Muscle of arm (tissue), 12 donors: ENCODE data around the gene CASR. TPM values are rescaled to one million over a fixed set of nuclear protein-coding genes. Genes with fewer than 3 reads are reported as not detected.

Source experiments
- DNase-seq: peaks from one replicate; pipeline ENCODE4 v3.0.0-alpha.2; 2013
- polyA plus RNA-seq, 12 donors: library from polyadenylated mRNA; unstranded; fragments of 120-200 nt; gene quantifications; one replicate each; pipeline ENCODE4 v1.2.1, GENCODE V29; 2013; ENCODE audit not compliant: insufficient read length in 12 of 12

Gene CASR
- polyA plus RNA-seq, 12 donors: 0.01 to 0.29 (median 0.04) TPM; not detected in 7

DNA sequence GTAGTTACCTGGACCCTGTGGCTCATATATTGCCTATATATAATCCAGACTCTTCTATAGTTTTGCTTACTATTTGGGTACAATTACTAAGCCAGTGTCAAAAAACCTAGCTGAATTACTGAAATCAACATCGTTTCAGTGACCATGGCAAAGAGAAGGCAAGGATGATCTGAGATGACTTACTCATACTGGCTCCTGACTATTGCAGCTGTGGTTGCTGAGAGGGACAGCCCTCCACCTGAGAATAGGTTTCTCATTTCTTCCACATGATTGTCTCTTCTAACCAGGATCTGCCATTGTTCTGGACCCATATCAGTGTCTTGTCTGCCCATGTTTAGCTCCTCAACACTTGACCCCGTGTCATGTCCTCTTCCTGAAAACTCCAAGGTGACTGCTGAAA, 30.2 kb downstream of the CASR start:
- no peak for DNase-seq

DNA sequence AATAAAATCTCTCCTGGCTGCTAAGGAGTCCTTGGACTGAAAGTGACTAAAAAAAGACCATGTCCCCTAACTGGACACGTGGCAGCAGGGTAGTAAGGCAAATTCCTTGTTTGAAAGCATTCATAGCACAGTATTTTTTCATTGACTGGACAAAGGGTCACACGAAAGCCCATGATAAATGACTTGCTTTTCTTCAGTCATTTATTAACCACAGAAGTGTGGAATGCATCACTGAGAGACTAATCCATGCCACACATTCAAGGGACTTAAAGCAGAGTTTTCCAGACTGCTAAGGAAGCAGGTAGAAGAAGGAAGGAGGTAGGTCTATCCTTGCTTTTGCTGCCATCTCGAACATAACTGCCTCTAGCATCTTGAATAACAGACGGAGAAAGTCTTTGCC, 31.2 kb downstream of the CASR start:
- DNase-seq: no peak

DNA sequence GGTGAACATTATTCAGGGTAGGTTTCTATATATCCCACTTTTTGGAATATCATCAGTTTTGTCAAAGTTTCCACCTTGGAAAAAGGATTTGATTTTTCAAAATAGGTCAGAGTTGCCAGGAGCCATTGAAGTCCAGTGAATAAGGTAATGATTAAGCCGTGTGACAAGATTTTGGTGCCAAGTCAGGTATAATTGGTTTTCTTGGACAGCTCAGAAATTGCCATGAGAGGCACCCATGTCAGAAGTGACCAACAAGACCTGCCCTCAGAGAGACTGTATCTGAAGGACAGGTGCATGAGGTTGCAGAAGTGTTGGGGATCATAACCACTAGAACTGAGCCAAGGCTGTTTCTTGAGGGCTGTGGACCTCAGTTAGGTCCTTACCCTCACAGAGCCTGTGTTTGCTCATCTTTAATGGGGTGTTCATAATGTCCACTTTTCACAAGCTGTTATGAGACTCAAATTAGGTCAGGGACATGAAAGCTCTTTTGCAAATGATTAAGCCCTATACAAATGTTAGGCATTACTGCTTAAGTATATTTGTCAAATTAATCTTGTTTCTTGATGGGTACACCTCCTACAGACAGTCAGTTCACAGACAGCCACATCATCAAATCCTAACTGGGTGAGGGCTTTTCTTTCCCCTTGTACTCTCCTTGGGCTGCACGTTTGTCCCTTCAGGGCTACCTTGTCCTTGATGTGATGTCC, 32.3 kb downstream of the CASR start:
- no peak for DNase-seq

DNA sequence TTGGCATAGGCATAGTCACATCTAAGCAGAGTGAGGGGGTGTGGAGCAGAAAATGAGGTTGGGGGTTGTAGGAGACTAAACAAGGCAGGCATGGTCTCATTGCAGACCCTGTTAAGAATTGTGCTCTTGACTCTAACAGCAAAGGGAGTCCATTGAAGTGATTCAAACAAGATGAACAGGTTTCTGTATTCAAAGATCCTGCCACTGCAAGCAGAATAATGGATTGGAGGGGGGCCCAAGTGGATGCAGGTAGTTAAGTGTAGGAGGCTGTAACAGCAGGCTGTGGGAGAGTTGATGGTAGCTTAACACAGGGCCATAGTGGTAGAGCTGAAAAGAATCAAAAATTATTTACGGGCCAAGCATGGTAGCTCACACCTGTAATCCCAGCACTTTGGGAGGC, 34.4 kb downstream of the CASR start:
- DNase-seq: no peak

DNA sequence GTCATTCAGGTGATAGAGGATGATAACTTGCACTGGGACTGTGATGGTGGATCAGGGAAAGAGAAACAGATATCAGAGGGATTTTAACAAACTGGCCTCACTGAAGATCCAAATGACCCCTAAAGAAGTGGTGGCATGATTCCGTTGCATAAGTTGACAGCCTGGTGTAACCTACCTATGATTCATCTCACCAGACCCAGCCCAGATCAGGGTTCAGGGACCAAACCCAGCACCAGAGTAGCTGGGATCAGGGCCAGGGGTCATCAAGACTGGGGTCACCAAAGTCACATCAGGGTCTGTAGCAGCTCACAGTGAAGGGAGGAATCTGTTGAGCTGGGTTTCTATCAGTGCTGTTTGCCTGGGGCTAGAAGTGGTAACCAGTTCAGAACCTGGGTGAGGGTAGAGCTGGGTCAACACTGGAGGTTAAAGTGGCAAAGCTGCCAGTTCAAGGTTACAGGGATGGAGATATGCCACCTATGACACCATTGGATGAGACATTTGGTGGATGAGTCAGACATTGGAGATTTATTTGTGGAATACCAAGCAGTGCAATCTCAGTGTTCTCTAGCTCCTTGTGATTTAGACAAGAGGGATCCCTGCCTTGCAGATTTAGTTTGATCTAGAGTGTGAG, 35.9 kb downstream of the CASR start:
- no peak for DNase-seq

DNA sequence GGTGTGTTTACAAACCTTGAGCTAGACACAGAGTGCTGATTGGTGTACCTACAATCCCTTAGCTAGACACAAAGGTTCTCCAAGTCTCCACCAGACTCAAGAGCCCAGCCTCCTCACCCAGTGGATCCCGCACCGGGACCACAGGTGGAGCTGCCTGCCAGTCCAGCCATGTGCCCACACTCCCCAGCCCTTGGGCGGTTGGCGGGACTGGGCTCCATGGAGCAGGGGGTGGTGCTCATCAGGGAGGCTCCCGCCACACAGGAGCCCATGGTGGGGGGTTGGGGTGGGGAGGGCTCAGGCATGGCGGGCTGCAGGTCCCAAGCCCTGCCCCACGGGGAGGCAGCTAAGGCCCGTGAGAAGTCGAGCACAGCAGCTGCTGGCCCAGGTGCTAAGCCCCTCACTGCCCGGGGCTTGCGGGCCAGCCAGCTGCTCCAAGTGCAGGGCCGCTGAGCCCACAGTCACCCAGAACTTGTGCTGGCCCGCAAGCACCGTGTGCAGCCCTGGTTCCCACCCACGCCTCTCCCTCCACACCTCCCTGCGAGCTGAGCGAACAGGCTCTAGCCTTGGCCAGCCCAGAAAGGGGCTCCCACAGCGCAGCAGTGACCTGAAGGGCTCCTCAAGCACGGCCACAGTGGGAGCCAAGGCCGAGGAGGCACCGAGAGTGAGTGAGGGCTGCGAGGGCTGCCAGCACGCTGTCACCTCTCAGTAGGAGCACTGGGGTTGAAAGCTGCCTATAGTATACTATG, 43.7 kb downstream of the CASR start:
- DNase-seq: no peak

DNA sequence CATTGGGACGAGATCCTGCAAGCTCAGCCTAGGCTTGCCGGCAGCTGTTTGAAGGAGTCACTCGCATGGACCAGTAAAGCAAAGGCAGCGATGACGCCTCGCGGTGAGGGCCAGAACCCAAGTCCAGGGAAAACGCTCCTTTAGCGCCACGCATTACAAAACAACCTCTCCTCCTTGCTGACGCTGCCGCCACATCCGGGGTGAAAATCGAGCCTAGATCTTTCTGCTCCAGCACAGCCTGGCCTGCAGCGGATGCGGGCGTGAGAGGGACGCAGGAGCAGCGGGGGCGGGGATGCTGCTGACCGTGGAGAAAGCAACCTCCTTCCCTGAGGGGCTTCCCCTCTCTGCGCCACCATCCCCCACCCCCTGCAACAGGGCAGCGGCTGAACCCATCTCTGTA, 46.7 kb downstream of the CASR start:
- DNase-seq: no peak

DNA sequence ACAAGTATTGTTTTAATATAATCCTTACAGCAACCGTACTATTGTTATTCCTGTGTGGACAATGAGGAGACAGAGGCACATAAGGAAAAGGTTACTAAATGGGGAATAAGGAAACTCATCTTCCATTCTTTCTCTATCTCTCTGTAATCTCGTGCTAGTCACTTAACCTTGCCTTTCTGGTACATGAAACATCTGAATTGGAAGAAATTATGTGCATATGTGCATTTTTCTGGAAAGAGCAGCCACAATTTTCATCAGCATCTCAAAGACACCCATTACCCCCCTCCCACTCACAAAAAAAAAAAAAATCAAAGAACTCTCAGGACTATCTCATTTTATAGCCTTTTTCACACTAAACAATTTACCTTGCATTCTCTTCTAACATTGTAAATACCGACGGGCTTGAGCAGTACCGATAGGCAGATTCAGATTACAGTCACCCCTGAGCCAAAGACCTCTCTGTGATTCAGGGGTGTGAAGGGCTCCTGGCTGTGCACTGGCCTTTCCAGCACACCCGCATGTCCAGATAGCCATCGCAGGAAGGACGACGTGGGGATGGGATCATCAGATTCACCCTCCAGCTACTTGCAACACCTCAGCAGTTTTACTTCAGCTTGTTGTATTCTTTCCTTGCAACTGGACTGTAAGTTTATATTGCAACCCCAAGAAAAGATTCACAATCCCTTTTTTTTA, 48.1 kb downstream of the CASR start:
- no peak for DNase-seq

DNA sequence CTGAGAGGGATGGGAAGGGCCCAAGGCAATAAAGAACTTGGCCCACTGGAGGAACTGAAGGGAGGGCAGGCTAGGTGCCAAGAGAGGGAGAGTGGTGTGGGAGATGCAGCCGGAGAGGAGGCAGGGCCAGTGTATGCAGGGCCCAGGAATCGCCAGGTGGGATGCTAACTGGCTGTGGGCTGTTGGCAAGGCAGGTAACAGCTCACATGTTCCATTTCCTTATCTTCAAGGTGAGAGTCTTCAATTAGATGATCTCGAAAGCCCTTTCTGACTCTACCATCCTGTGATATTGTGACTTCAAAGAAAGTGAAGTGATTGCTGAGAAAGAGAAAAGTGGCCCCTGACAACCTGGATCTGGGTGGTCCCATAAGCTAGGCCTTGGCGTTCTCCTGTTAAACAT, 49.0 kb downstream of the CASR start:
- no peak for DNase-seq

DNA sequence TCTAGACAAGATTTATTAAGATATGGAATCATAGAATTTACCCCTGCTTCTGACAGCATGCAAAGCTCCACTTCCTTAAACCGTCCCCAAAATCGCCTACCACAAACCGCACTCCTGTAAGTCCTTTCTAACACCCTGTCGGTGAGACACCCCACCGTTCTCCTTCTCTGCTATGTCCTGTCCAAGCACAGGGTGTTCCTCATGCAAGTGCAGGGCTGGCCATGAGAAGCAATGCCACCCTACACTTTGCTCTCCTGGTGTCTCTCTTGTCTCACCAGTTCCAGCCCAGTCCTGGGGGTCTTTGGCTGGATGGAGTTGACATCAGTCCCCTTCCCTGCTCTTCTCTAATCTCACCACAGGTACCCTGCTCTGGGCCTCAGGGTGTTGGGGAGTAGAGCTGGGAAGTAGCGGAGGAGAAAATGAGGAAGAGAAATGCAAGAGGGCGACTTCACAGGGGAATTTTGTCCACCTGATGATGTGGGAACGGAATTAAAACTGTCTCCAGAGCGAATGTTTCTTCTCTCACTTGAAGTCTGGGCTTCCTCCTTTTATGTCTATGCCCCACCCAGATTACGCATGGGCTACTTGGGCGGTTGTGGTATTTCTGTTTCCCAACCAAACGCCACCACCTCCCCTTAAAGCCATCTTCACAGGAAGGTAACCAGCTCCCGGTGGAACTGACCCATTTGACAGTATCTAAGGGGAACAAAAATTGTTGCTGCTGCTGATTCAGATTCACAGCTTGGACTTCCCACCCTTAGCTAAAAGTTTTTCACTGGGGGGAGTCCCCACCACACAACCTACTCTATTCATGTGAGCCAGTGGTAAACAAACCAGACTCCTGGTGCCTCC, 49.9 kb downstream of the CASR start:
- DNase-seq: no peak

DNA sequence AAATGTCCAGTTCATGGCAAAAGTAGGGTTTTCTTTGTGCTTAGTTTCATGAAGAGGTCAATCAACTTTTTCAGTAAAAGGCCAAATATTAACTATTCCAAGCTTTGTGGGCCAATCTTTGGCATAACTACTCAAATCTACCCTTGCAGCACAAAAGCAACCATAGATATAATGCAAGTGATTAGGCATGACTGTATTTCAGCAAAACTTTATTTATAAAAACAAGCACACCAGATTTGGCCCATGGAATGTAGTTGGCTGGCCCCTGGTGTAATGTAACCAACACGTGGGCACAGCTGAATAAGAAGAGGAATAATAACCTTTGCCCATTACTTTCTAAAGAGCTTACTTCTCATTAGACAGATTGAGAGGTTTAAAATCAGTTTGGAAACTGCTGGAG, 50.6 kb downstream of the CASR start:
- no peak for DNase-seq

DNA sequence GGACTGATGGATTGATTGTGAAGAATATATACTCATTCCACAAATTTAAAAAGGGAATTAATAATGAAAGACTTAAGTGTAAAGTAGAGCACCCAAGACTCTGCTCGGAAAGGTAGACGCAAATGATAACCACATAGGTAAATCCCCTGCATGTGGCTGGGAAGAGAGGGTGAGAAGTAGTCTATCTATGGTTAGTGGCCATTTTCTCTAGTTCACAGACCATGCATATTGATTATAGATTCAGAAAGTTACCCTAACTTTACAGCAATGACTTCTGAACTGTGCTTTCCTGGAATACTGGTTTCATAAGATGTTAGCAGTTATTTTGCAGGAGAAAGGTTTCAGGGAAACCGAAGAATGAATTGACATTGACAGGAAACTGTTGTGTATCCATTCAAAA, 51.7 kb downstream of the CASR start:
- DNase-seq: no peak

DNA sequence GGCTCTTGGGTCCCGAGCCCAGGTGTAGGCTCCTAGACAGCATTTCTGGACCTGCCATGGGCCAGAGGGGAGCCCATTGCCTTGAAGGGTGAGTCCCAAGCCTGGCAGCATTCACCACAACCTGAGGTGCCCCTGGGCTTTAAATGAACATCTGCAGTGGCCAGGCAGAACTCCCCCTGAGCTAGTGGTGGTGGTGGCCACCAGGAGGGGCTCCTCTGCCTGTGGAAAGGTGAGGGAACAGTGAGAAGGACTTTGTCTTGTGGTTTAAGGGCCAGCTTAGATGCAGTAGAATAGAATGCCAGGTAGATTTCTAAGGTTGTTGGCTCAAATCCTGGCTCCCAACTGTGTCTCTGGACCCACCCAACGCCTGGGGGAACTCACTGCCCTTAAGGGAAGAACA, 55.6 kb downstream of the CASR start:
- DNase-seq: no peak

DNA sequence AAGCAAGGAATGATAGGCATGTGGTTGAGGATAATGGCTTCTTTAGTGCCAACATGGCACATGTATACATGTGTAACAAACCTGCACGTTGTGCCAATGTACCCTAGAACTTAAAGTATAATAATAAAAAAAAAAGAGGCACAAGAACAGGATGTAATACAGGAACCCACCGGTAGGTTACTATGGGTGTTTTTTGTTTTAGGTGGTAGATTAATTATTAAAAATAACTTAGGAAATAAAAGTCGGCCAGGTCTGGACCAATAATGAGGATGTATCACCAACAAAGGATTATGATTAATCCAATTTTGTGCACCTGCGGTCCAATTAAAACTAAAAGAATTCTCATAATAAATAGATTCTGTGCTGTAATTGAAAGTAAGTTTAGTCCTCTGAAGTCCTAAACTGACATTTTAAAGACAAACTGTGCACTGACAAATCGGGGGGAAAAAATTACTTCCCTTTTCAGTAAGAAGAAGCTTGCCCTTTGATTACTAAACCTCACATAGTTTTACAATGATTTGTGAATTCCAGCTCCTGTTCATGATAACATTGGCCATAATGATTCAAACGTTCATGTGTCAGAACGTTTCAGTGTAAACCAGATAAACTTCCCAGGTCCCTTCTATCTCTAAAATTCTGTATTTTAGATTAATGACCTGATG, 62.2 kb downstream of the CASR start:
- DNase-seq: no peak

DNA sequence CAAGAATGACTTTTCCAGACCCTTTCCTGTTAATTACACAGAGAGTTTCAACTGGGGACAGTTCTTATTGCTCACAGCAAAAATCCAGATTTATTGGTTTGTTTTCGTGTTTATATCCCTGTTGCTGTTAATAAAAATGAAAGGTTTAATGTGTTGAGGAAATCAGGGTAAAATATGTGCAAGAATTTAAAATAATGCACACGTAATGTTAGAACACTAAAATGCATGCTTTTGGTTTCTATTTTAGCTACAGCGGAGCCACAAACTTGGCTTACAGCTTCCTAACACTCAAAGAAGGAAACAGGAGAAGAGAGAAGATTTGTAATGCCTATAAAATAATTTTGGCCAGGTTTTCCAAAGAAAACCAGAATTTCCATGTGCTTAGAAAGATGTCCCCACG, 62.7 kb downstream of the CASR start:
- DNase-seq: no peak

DNA sequence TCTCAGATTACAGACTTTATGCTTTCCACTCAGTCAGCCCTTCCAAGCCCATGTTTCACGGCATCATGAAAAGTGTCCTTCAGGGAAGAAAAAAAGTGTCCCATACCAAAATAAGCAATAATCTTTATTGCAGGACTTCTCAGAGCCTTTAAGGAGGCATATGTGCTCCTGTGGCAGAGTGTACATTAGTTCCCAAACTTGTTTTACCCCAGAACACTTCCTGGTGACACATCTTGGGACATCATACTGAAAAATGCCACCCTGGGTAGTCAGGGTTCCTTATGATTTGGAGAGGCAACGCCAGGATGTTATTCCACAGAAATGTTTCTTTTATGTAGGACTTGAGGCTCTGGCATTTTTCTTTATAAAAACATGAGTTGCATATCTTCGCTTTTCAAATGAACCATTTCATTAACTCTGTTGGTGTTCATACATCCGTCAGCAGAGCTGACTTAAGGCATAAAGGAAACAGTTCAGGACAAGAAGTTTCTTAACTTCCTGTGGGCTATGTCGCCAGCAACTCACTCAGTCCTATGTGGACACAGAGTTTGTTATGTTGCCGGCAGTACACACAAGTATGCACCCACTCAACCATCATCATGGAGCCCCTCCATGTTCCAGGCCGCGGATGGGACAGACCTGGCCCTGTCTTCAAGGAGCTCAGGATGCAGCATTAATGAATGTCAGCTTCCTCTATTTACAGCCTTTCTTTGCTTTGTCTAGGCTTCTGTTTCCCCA, 63.8 kb downstream of the CASR start:
- DNase-seq: no peak

DNA sequence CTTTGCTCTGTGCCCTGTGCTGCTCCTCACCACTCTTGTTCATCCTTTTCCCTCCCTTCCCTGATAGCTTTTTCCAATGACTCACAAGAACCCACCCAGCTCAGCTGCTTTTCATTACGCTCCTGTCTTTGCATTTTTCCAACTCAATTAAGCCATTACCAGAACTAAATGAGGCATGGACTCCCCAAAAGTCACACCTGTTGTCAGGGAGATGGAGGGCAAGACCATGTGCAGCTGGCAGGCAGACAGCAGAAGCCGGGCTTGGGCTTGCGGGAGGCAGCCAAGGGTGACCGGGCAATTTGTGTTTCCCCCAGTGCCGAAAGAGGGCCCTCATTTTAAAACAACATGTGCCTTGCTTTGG, 64.3 kb downstream of the CASR start:
- DNase-seq: no peak

DNA sequence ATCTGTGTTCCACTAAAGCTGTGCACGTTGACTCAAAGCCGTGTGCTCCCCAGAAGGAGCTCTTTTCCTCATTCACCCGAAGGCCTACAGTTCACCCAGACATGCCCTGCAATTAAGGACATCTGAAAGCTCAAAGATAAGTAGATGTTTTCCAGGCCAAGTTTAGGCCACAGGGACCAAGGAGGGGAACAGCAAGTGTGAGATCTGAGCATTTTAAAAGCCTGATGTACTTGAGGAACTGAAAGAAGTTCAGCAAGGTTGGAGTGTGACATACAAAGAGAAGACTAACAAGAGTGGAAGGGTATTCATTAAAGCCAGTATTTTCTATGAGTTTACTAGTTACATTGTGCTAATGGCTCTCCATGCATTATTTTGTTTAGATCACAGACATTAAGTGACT, 68.0 kb downstream of the CASR start:
- no peak for DNase-seq

DNA sequence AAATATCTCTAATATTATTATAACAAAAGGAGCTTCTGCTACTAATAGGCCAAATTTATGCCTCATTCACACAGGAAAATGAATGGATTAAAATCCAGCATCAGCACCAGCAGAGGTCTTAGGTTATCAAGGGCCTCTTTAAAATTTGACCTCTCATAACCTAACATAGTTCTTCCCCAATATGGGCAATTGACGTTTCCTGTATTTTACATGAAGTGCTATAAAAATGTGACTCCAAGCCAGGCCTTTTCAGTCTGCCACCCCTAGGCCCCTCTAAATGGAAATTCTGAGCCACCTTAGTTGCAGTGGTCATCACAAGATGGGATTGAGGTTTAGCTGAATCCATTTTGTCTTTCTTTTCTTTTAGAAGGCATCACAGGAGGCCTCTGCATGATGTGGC, 70.1 kb downstream of the CASR start:
- DNase-seq: no peak

DNA sequence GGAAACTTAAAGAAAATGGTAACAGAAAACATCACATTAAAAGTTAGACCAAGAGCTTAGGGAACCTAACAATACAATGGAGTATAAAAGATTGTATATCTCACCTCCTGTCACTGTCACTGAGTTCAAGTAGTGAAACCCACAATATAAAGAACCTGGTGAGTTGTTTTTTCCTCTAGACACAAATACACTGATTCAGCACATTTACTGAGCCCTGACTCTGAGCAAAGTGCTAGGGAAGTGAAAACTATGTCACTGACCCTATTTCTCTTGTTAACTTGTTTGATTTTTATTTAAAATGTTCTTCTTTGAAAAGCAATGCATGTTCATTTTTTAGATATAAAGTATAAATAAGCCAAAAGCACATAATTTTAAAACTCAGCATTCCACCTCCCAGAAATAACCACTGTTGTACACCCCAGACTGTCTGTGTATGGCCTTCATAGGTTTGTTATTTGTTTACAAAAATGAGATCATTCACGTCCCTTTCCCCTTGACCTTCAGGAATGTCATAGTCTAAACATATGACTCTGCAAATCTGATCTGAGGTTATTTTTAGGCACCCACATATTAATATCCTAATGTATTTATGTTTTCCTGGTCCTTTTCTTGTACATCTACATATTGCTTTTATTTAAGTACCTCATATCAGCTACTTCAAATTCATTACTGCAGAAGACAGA, 72.4 kb downstream of the CASR start:
- DNase-seq: no peak
